D721Med (cell line): ENCODE data around the gene EPB41L4A.

Experiments used
- DNase-seq: peaks from one replicate; pipeline ENCODE4 v3.0.0; 2011; ENCODE audit warnings: low spot score; ENCODE audit not compliant: insufficient read length
- FAIRE-seq: peaks from 2 replicates; lab custom pipeline; 2011; peaks lifted over from hg19 to GRCh38; lab: Jason Lieb, UNC
- CTCF ChIP-seq: IDR thresholded peaks from 2 replicates; pipeline ENCODE4 v1.5.1; 2012; ENCODE audit warnings: mild to moderate bottlenecking, control low read depth; ENCODE audit not compliant: insufficient read depth; ENCODE audit errors: missing control alignments

EPB41L4A gene

GRCh38 chr5:112136773-112137172 is 282.3 kb downstream of the EPB41L4A start:
- DNase-seq: no peak
- TF ChIP-seq CTCF: no peak
- FAIRE-seq: no peak

- TF ChIP-seq CTCF: no peak
- DNase-seq: no peak
- FAIRE-seq: no peak
Observed at GRCh38 chr5:112127861-112128260, 291.2 kb downstream of the EPB41L4A start.

GRCh38 chr5:112126982-112127381 is 292.1 kb downstream of the EPB41L4A start:
- no peak for TF ChIP-seq CTCF
- FAIRE-seq (no peak), DNase-seq (no peak)

- no peak for TF ChIP-seq CTCF
- no peak for DNase-seq
- FAIRE-seq: no peak
Observed at GRCh38 chr5:112125903-112126302, 293.2 kb downstream of the EPB41L4A start.

GRCh38 chr5:112124788-112125187 is 294.3 kb downstream of the EPB41L4A start:
- TF ChIP-seq CTCF: no peak
- DNase-seq: no peak
- FAIRE-seq: no peak

GRCh38 chr5:112123086-112123485 is 296.0 kb downstream of the EPB41L4A start:
- DNase-seq: no peak
- FAIRE-seq: no peak
- no peak for TF ChIP-seq CTCF

- FAIRE-seq: no peak
- no peak for TF ChIP-seq CTCF
- no peak for DNase-seq
Observed at GRCh38 chr5:112122353-112122752, 296.7 kb downstream of the EPB41L4A start.
